M059J (cell line): ENCODE measurements around the gene CCN2. TPM values are rescaled to one million over a fixed set of nuclear protein-coding genes. Genes with fewer than 3 reads are reported as not detected.
"Not testable (repeated sequence)": the region's sequence is repeated elsewhere in the genome, so short reads cannot be mapped to it uniquely, and the experiment has no call there.

Experiments
- DNase-seq: peaks from one replicate; pipeline ENCODE4 v3.0.0-alpha.2; 2012; ENCODE audit warnings: low read depth
- total RNA-seq: library from RNA; depleted of rRNA; stranded (reverse); fragments of >200 nt; shearing (Covaris generic); gene quantifications from 2 replicates; pipeline ENCODE4 v1.2.3, GENCODE V29; 2014; rRNA removed

CCN2 gene
- total RNA-seq, 1 experiment from 2014 or later: 76.7 TPM

DNA sequence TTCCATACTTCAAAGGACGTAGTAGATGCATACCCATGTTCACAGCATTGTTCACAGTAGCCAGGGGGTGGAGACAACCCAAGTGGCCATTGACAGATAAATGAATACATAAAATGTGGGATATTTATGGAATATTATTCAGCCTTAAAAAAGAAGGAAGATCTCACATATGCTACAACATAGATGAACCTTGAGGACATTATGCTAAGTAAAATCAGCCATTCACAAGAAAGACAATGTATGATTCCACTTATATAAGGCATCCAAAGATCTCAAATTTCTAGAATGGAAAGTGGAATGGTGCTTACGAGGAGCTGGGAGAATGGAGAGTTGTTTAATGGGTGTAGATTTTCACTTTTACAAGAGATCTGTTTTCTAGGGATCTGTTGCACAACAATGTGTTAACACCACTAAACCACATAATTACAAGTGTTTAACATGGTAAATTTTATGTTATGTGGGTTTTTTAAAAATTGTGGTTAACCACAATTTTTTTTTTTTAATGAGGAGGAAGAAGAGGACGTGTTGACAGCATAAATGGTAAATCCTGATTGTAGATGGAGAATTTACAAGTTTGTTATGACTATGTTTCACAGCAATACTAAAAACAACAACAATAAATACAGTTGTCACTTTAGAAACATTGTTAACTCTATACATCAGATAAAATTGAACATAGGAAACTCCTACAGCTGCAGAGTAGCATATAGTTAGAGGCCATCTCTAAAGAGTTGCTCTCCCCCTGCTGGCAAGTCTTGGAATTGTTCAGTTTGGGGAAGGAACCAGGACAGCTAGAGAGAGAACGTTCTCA, 41.6 kb downstream of the CCN2 start:
- peak; percentile 82 for DNase-seq

DNA sequence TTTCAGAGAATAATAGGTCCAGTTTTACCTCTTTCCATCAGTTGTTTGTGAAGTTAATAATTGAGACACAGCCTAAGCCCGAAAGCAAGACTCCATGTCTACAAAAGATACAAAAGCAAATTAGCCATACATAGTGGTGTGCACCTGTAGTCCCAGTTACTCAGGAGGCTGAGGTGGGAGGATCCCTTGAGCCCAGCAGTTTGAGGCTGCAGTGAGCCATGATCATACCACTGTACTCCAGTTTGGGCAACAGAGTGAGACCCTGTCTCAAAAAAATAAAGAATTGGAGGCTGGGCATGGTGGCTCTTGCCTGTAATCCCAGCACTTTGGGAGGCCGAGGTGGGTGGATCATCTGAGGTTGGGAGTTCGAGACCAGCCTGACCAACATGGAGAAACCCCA, 42.4 kb downstream of the CCN2 start:
- DNase-seq: not testable (repeated sequence)

DNA sequence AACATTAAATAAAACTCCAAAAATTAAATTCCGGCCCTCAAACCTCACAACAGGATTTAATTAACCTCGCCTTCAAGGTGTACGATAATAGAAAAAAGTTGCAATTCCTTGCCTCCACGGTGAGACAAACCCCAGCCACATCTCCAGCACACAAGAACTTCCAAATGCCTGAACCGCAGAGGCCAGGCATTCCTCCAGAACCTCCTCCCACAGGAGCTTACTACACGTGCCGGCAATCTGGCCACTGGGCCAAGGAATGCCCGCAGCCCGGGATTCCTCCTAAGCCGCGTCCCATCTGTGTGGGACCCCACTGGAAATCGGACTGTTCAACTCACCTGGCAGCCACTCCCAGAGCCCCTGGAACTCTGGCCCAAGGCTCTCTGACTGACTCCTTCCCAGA, 47.4 kb downstream of the CCN2 start:
- DNase-seq: peak; percentile 33

DNA sequence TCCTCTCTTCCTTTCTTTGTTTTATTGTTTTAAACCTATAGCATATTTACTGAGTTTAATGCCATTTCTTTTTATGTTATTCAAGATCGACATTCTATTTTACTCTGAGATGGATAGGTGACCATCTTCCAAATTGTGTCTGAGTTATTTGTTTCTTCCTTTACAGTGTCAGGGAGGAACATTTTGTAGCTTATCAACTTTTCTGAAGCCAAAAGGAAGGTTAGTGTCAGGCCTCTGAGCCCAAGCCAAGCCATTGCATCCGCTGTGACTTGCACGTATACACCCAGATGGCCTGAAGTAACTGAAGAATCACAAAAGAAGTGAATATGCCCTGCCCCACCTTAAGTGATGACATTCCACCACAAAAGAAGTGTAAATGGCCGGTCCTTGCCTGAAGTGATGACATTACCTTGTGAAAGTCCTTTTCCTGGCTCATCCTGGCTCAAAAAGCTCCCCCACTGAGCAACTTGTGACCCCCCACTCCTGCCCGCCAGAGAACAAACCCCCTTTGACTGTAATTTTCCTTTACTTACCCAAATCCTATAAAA, 49.8 kb downstream of the CCN2 start:
- not testable (repeated sequence) for DNase-seq

DNA sequence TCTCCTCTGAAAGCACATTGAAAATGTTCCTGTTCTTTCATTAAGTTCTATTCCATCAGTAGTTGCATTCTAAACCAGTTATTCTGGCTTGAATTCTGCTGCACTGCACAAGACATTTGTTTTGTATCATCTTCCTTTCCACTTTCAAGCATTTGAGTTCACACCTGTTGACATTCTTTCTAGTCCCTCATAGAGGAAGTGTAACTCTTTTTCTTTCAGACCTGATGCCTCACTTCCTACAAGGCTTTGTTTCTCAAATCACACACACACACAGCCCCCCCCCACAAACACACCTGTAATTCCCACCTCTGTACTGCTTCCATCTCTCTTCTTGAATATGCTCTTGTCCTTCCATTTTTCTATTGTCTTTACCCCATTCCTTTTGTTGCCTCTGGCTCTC, 50.9 kb downstream of the CCN2 start:
- DNase-seq: no peak

DNA sequence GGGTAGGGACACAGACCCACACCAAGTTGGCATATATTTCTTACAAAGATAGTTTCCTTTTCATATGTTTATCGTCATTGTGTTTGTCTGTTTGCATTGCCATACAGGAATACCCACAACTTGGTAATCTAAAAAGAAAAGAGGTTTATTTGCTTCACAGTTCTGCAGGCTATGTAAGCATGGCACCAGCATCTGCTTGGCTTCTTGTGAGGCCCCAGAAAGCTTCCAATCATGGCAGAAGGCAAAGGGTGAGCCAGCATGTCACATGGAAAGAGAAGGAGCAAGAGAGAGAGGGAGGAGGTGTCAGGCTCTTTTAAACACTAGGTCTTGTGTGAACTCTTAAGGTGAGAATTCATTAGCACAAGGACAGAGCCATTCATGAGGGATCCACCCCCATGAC, 52.5 kb downstream of the CCN2 start:
- DNase-seq: no peak

Other genes starting within 250 kb of the CCN2 start
- gene OR2A4, start 250.0 kb downstream of the CCN2 start, total RNA-seq: 0.59 TPM in 1 of 2 replicates, not detected in the other
- gene CTAGE9, start 240.4 kb downstream of the CCN2 start, total RNA-seq: 0.27 TPM in 1 of 2 replicates, not detected in the other
- gene ENPP1, start 143.4 kb downstream of the CCN2 start, total RNA-seq: 31.3 and 40.5 TPM in 2 replicates